ENCODE data around the gene ANXA10.

ANXA10 gene

GRCh38 chr4:168164915-168165548 lies 72.7 kb downstream of the ANXA10 start:
- peaks cover 23% of the 10 kb centered on the region for H3K4me1 ChIP-seq (ENCODE audit: control insufficient read depth, insufficient read depth, low read length)

DNA sequence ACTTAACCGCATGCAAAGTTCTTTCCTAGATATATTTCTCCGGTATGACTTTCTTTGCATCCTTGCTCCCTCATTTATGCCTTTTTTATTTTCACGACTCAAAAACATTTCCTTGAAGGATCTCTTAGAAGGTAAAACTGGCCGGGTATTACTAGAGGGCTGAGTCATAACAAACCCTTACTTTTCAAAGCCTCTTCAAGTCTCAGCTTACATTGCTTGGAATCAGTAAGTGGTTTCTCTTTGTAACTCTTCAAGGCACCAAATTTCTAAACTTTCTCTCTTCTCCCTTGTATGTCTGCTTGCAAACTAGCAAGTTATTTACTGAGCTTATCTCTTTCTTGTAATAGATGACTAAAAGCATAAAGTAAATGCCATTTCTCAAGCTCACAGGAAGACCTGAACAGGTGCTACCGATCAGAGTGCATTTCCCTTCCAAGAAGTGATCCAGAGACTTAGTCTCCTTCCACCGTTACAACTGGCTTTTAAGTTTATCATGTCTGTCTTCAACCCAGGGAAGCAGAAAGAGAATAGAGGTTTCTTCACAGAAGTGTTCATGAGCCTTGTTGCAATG lies 75.5 kb downstream of the ANXA10 start:
- Histone ChIP-seq H3K4me3 (ENCODE audit: low read length) (no peak overlapping the region), H3K9me3 (ENCODE audit: control insufficient read depth, low read length) (no peaks in the 10 kb centered on the region), H3K4me1 (ENCODE audit: control insufficient read depth, insufficient read depth, low read length) (peaks cover 23% of the 10 kb centered on the region), H3K9ac (ENCODE audit: low read length) (no peak overlapping the region), H3K27me3 (ENCODE audit: control insufficient read depth, insufficient read depth, low read length) (no peaks in the 10 kb centered on the region), H3K36me3 (ENCODE audit: control insufficient read depth, insufficient read depth, low read length) (peaks cover 9% of the 10 kb centered on the region)

More at GRCh38 chr4:168164915-168165548, 72.7 kb downstream of the ANXA10 start:
- Histone ChIP-seq H3K9ac (ENCODE audit: low read length) (no peak overlapping the region), H3K27me3 (ENCODE audit: control insufficient read depth, insufficient read depth, low read length) (no peaks in the 10 kb centered on the region), H3K9me3 (ENCODE audit: control insufficient read depth, low read length) (no peaks in the 10 kb centered on the region), H3K36me3 (ENCODE audit: control insufficient read depth, insufficient read depth, low read length) (peaks cover 9% of the 10 kb centered on the region), H3K4me3 (ENCODE audit: low read length) (no peak overlapping the region)

DNA sequence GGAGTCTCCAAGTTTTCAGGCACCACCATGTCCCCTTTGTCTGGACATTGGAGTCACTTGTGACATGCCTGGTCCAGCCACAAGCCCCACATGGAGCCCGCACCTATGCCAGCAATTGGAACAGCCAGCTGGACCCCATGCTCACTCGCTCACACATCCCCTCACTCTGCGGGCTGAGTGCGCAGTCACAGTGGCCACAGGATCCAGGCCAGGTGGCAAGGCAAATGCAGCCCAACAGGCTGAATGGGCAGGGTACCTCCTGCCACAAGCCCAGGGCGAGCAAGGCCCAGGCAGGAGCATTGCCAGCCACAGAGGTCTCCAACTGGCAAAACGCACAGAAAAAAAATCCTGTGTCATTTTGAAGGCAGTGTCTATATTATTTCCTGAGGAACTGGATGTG lies 82.0 kb downstream of the ANXA10 start:
- Histone ChIP-seq H3K9me3 (ENCODE audit: control insufficient read depth, low read length) (no peaks in the 10 kb centered on the region), H3K36me3 (ENCODE audit: control insufficient read depth, insufficient read depth, low read length) (peaks cover 3% of the 10 kb centered on the region), H3K27me3 (ENCODE audit: control insufficient read depth, insufficient read depth, low read length) (no peaks in the 10 kb centered on the region), H3K4me3 (ENCODE audit: low read length) (no peak overlapping the region), H3K9ac (ENCODE audit: low read length) (no peak overlapping the region), H3K4me1 (ENCODE audit: control insufficient read depth, insufficient read depth, low read length) (no peaks in the 10 kb centered on the region)

GRCh38 chr4:168177546-168178149 lies 85.3 kb downstream of the ANXA10 start:
- Histone ChIP-seq H3K4me3 (ENCODE audit: low read length) (no peak overlapping the region), H3K9me3 (ENCODE audit: control insufficient read depth, low read length) (no peaks in the 10 kb centered on the region), H3K4me1 (ENCODE audit: control insufficient read depth, insufficient read depth, low read length) (no peaks in the 10 kb centered on the region), H3K27me3 (ENCODE audit: control insufficient read depth, insufficient read depth, low read length) (no peaks in the 10 kb centered on the region), H3K9ac (ENCODE audit: low read length) (no peak overlapping the region), H3K36me3 (ENCODE audit: control insufficient read depth, insufficient read depth, low read length) (peaks cover 8% of the 10 kb centered on the region)

- Histone ChIP-seq H3K36me3 (ENCODE audit: control insufficient read depth, insufficient read depth, low read length) (peaks cover 15% of the 10 kb centered on the region), H3K4me3 (ENCODE audit: low read length) (no peak overlapping the region), H3K9ac (ENCODE audit: low read length) (no peak overlapping the region), H3K27me3 (ENCODE audit: control insufficient read depth, insufficient read depth, low read length) (no peaks in the 10 kb centered on the region), H3K9me3 (ENCODE audit: control insufficient read depth, low read length) (no peaks in the 10 kb centered on the region), H3K4me1 (ENCODE audit: control insufficient read depth, insufficient read depth, low read length) (no peaks in the 10 kb centered on the region)
These were observed 91.6 kb downstream of the ANXA10 start for GRCh38 chr4:168183717-168184571.

- Histone ChIP-seq H3K36me3 (ENCODE audit: control insufficient read depth, insufficient read depth, low read length) (peaks cover 11% of the 10 kb centered on the region), H3K9me3 (ENCODE audit: control insufficient read depth, low read length) (no peaks in the 10 kb centered on the region), H3K4me1 (ENCODE audit: control insufficient read depth, insufficient read depth, low read length) (no peaks in the 10 kb centered on the region), H3K27me3 (ENCODE audit: control insufficient read depth, insufficient read depth, low read length) (no peaks in the 10 kb centered on the region), H3K4me3 (ENCODE audit: low read length) (no peak overlapping the region), H3K9ac (ENCODE audit: low read length) (no peak overlapping the region)
These were observed 96.4 kb downstream of the ANXA10 start for GRCh38 chr4:168188754-168189153.

DNA sequence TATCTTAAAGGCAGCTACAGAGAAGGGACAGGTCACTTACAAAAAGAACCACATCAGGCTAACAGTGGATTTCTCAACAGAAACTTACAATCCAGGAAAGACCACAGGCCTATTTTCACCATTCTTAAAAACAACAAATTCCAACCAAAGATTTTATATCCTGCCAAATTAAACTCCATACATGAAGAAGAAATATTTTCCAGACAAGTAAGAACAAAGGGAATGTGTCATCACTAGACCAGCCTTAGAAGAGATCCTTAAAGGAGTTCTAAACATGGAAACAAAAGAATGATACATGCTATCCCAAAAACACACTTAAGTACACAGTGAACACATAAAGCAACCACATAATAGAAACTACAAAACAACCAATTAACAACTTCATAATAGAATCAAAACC lies 105.6 kb downstream of the ANXA10 start:
- H3K9ac ChIP-seq (ENCODE audit: low read length), result no peak overlapping the region
- H3K27me3 ChIP-seq (ENCODE audit: control insufficient read depth, insufficient read depth, low read length), result no peaks in the 10 kb centered on the region
- H3K4me1 ChIP-seq (ENCODE audit: control insufficient read depth, insufficient read depth, low read length), result no peaks in the 10 kb centered on the region
- H3K36me3 ChIP-seq (ENCODE audit: control insufficient read depth, insufficient read depth, low read length), result no peaks in the 10 kb centered on the region
- H3K9me3 ChIP-seq (ENCODE audit: control insufficient read depth, low read length), result no peaks in the 10 kb centered on the region
- no peak overlapping the region for H3K4me3 ChIP-seq (ENCODE audit: low read length)

- no peaks in the 10 kb centered on the region for H3K27me3 ChIP-seq (ENCODE audit: control insufficient read depth, insufficient read depth, low read length)
- H3K4me3 ChIP-seq (ENCODE audit: low read length), result no peak overlapping the region
- H3K9ac ChIP-seq (ENCODE audit: low read length), result no peak overlapping the region
- H3K4me1 ChIP-seq (ENCODE audit: control insufficient read depth, insufficient read depth, low read length), result no peaks in the 10 kb centered on the region
- H3K36me3 ChIP-seq (ENCODE audit: control insufficient read depth, insufficient read depth, low read length), result no peaks in the 10 kb centered on the region
- H3K9me3 ChIP-seq (ENCODE audit: control insufficient read depth, low read length), result peaks cover 14% of the 10 kb centered on the region
These were observed 107.1 kb downstream of the ANXA10 start for GRCh38 chr4:168199260-168199957.

GRCh38 chr4:168200685-168201084 lies 108.3 kb downstream of the ANXA10 start:
- Histone ChIP-seq H3K4me3 (ENCODE audit: low read length) (no peak overlapping the region), H3K9me3 (ENCODE audit: control insufficient read depth, low read length) (peaks cover 14% of the 10 kb centered on the region)

DNA sequence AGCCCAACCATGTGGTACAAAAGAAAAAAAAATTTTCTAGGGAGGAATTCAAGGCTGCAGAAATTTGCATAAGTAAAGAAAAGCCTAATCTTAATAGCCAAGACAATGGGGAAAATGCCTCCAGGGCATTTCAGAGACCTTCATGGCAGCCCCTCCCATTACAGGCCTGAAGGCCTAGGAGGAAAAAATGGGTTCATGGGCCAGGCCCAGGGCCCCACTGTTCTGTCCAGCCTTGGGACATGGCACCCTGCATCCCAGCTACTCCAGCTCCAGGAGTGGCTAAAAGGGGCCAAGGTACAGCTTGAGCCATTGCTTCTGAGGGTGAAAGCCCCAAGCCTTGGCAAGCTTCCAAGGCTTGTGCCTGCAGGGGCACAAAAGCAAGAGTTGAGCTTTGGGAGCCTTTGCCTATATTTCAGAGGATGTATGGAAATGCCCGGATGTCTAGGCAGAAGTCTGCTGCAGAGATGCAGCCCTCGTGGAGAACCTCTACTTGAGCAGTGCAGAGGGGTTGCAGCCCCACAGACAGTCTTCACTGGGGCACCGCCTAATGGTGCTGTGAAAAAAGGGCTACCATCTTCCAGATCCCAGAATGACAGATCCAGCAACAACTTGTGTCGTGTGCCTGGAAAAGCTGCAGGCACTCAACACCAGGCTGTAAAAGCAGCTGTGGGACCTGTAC lies 111.0 kb downstream of the ANXA10 start:
- H3K9me3 ChIP-seq (ENCODE audit: control insufficient read depth, low read length), result peaks cover 14% of the 10 kb centered on the region
- H3K27me3 ChIP-seq (ENCODE audit: control insufficient read depth, insufficient read depth, low read length), result no peaks in the 10 kb centered on the region
- H3K9ac ChIP-seq (ENCODE audit: low read length), result no peak overlapping the region

More at GRCh38 chr4:168200685-168201084, 108.3 kb downstream of the ANXA10 start:
- Histone ChIP-seq H3K36me3 (ENCODE audit: control insufficient read depth, insufficient read depth, low read length) (no peaks in the 10 kb centered on the region), H3K9ac (ENCODE audit: low read length) (no peak overlapping the region), H3K27me3 (ENCODE audit: control insufficient read depth, insufficient read depth, low read length) (no peaks in the 10 kb centered on the region), H3K4me1 (ENCODE audit: control insufficient read depth, insufficient read depth, low read length) (no peaks in the 10 kb centered on the region)

DNA sequence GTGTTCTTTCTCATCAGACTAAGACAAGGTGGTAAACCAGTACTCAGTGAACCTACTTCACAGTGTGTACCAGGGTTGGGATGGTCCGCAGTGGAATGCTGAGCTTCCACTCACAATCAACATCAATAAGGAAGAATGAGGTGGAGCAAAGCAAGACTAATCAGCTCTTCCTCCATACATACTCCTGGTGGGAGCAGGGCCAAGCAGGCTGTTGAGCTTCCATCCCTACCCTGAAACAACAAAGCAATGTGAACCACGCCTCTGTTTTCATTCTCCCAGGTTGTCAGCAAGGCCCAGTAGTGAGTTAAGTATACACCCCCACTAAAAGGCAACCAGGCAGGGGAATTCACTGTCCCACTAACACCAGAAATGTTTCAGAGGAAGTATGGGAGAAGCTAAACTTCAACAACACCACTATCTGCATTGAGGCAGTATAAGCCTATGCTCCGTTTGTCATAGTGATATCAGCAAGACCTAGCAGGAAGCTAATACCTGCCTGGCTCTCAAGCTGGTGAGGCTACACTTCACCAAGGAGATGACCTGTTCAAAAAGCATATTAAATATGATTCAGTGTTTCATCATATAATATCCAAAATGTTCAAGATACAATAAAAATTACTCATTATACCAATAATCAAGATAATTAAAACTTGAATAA lies 116.7 kb downstream of the ANXA10 start:
- H3K27me3 ChIP-seq (ENCODE audit: control insufficient read depth, insufficient read depth, low read length), result no peaks in the 10 kb centered on the region
- no peaks in the 10 kb centered on the region for H3K36me3 ChIP-seq (ENCODE audit: control insufficient read depth, insufficient read depth, low read length)
- H3K9me3 ChIP-seq (ENCODE audit: control insufficient read depth, low read length), result peaks cover 3% of the 10 kb centered on the region
- H3K4me3 ChIP-seq (ENCODE audit: low read length), result no peak overlapping the region
- H3K9ac ChIP-seq (ENCODE audit: low read length), result no peak overlapping the region
- H3K4me1 ChIP-seq (ENCODE audit: control insufficient read depth, insufficient read depth, low read length), result peaks cover 8% of the 10 kb centered on the region

More for the DNA sequence above, 111.0 kb downstream of the ANXA10 start:
- Histone ChIP-seq H3K4me1 (ENCODE audit: control insufficient read depth, insufficient read depth, low read length) (peaks cover under 1% of the 10 kb centered on the region), H3K4me3 (ENCODE audit: low read length) (no peak overlapping the region), H3K36me3 (ENCODE audit: control insufficient read depth, insufficient read depth, low read length) (no peaks in the 10 kb centered on the region)
